ENCODE measurements around the gene DNAJA2.

The DNAJA2 gene

DNA sequence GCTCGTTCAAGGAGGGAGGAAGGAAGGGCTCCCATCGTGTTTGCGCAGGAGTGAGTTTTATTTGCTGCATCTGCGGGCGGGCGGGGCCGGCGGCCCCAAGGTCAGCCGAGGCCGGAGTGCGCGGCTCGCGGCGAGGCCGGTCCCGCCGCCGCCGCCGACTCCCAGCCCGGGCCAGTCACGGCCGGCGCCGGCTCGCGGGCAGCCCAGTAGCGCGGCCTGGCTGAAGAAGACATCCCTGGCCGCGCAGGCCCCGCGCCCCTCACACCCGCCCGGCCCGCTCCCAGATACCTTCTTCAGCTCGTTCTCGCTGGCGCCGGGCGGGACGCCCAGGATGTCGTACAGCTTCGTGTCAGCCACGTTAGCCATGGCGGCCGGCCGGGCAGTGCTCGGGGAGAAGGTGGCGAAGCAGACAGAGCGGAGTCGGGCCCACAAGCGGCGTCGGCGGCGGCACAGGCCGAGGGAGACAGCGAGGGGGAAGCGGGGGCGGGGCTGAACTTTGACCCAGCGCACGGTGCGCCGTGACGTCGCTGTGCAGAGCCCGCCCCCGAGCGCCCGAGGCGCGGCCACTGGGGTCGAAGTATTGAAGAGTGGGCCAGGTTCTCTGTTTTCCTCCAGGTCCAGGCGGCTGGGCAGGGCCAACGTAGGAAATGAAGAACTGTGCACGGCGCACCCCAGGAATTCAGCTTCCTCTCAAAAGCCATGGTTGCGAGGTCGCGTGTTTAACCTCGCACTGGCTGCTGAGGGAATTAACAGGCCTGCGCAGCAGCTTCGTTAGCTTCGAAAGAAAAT, at the start of gene DNAJA2:
Gene DNAJA2, minus strand, starts transcription at position 468 of the 789 bp plus-strand sequence. Its CDS starts 102 bp downstream, at position 366.
- H3K4me3 ChIP-seq (ENCODE audit: low read length), result peak within 1 kb of the TSS; percentile 85
- TF ChIP-seq, protein P1, sequence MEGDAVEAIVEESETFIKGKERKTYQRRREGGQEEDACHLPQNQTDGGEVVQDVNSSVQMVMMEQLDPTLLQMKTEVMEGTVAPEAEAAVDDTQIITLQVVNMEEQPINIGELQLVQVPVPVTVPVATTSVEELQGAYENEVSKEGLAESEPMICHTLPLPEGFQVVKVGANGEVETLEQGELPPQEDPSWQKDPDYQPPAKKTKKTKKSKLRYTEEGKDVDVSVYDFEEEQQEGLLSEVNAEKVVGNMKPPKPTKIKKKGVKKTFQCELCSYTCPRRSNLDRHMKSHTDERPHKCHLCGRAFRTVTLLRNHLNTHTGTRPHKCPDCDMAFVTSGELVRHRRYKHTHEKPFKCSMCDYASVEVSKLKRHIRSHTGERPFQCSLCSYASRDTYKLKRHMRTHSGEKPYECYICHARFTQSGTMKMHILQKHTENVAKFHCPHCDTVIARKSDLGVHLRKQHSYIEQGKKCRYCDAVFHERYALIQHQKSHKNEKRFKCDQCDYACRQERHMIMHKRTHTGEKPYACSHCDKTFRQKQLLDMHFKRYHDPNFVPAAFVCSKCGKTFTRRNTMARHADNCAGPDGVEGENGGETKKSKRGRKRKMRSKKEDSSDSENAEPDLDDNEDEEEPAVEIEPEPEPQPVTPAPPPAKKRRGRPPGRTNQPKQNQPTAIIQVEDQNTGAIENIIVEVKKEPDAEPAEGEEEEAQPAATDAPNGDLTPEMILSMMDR (conservative IDR thresholded peaks at IDR 0.05; ENCODE audit: low read length), result no peak
- DNase-seq (ENCODE audit: low read depth), result peak; percentile 85

DNA sequence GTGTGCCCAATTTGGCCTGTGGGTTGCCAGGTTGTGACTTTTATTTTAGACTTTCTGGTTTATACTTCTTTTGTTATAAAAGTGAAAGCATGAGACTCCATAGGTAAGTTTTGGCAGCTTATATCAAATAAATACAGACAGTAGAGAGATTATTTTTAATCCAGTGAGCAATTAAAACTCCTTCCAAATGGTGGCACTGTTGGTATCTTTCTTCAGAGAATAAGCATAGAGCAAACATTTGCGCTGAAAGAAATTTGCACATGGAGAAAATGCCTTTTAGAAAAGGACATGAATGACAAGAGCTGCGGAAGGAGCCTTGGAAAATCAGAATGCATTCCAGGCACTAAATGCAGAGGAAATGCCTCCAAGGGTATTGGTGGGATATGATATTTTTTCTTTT, 46.1 kb upstream of the DNAJA2 start:
- H3K4me3 ChIP-seq (ENCODE audit: low read length), result no peak overlapping the region
- no peak for DNase-seq (ENCODE audit: low read depth)

DNA sequence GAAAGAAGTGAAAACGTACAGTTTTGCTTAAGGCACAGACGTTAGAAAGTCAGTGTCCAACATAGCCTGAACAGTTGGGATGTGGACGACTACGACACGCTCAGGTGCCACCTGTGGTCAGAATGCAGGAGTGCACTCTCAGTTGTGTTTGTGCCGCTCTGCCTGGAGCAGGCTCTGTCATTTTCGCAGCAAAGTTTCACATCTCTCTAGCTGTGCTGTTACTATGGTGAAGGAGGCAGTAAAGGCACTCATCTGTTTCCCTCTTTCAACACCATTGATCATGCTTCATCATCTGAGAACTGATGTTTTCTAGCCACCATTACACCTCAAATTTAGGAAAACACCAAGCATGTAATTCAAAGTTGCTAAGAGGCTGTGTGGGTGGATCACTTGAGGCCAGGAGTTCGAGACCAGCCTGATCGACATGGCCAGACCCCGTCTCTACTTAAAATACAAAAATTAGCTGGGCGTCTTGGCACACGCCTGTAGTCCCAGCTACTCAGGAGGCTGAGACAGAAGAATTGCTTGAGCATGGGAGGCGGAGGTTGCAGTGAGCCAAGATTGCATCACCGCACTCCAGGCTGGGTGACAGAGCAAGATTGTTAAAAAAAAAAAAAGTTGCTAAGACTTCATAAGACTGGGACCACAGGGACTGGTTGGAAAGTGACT, 44.9 kb upstream of the DNAJA2 start:
- no peak for DNase-seq (ENCODE audit: low read depth)
- H3K4me3 ChIP-seq (ENCODE audit: low read length), result no peak overlapping the region
- TF ChIP-seq, protein P1 (conservative IDR thresholded peaks at IDR 0.05; ENCODE audit: low read length), result 0 out of 2 replicates have a peak, but pooled peaks have one; percentile 21

More for the DNA sequence above, 46.1 kb upstream of the DNAJA2 start:
- TF ChIP-seq, protein P1 (conservative IDR thresholded peaks at IDR 0.05; ENCODE audit: low read length), result peak; percentile 13

DNA sequence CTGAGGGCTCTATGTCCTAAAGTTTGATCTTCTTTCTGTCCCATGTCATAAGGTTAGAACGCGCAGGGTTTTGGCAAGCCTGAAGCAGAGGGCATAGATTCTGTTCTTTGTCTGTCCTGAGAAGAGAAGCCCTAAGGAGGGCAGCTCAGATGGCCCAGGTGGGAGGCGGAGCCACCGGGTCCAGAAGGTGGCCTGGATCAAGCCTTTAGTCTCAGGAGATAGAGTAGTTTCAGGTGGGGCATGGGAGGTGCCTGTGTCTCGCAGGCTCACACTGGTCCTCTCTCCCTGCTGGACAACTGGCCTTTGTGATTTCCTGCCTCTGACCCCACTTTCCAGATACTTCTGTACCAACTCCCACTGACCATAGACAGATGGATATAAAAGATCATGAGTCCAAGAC, 44.2 kb upstream of the DNAJA2 start:
- no peak for DNase-seq (ENCODE audit: low read depth)
- H3K4me3 ChIP-seq (ENCODE audit: low read length), result no peak overlapping the region
- TF ChIP-seq, protein P1 (conservative IDR thresholded peaks at IDR 0.05; ENCODE audit: low read length), result no peak

DNA sequence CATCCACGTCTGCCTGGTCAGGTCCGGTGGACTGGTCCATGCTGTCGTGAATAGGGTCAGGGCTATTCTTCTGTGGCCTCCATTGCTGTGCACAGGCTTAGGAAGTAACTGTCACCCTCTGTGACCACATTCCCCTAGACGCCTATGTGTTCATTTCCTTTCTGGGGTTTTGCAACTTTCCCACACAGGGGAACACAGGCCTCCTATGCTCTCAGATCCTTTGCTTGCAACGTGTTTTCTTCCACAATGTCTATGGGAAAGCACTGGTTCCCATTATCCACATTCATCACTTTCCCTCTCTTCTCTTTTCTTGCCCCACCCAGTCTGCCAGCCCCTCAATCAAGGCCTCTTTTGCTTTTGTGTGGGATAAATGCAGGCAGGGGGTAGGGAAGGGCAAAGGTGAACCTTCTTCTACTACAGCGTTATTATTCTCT, 43.2 kb upstream of the DNAJA2 start:
- DNase-seq (ENCODE audit: low read depth), result no peak
- no peak overlapping the region for H3K4me3 ChIP-seq (ENCODE audit: low read length)

DNA sequence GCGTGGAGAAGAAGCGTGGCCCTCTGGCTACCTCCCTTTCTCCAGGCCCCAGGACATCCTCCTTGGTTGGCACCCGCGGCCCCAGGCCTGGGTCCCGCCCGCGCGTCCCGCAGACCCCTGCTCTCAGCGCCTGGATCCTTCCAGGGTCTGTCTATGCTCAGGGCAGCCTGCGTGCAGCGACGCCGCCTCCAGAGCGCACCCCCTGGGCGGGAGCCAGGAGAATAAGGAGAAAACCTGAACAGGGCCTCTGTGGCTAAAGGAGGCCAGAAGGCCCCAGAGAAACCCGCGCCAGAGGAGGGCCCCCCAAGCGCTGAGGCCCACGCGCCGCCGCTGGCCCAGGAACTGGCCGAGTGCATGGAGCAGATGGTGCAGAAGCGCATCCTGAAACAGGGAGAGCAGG, 40.4 kb upstream of the DNAJA2 start:
- DNase-seq (ENCODE audit: low read depth), result no peak
- H3K4me3 ChIP-seq (ENCODE audit: low read length), result no peak overlapping the region
- TF ChIP-seq, protein P1 (conservative IDR thresholded peaks at IDR 0.05; ENCODE audit: low read length), result no peak

More for the DNA sequence above, 43.2 kb upstream of the DNAJA2 start:
- TF ChIP-seq, protein P1 (conservative IDR thresholded peaks at IDR 0.05; ENCODE audit: low read length), result no peak
